HG02852 (cell line): ENCODE data around the gene STRN.
A peak's percentile ranks its signal among the peaks of the same experiment; 100 is the strongest.
"Not testable (repeated sequence)": the region's sequence is repeated elsewhere in the genome, so short reads cannot be mapped to it uniquely, and the experiment has no call there.

ENCODE experiments used
- ATAC-seq: cut with Tn5 transposase; IDR thresholded peaks from one replicate; pipeline ENCODE4 v1.9.1; 2021; ENCODE audit warnings: mild to moderate bottlenecking, moderate library complexity; ENCODE audit not compliant: unreplicated experiment

Gene STRN, protein sequence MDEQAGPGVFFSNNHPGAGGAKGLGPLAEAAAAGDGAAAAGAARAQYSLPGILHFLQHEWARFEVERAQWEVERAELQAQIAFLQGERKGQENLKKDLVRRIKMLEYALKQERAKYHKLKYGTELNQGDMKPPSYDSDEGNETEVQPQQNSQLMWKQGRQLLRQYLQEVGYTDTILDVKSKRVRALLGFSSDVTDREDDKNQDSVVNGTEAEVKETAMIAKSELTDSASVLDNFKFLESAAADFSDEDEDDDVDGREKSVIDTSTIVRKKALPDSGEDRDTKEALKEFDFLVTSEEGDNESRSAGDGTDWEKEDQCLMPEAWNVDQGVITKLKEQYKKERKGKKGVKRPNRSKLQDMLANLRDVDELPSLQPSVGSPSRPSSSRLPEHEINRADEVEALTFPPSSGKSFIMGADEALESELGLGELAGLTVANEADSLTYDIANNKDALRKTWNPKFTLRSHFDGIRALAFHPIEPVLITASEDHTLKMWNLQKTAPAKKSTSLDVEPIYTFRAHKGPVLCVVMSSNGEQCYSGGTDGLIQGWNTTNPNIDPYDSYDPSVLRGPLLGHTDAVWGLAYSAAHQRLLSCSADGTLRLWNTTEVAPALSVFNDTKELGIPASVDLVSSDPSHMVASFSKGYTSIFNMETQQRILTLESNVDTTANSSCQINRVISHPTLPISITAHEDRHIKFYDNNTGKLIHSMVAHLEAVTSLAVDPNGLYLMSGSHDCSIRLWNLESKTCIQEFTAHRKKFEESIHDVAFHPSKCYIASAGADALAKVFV

GRCh38 chr2:36966370-36967235 is at the start of gene STRN:
Gene STRN (minus strand): TSS chr2:36966536. CDS start chr2:36966463, 73 bp downstream.
- peak; percentile 98 for ATAC-seq

- peak; percentile 11 for ATAC-seq
Measured at GRCh38 chr2:37013315-37013641, 46.9 kb upstream of the STRN start.

- ATAC-seq = peak; percentile 44
Measured at GRCh38 chr2:37011130-37011529, 44.8 kb upstream of the STRN start.

GRCh38 chr2:37005118-37005868 is 39.0 kb upstream of the STRN start:
- peak; percentile 100 for ATAC-seq

GRCh38 chr2:37000988-37001556 is 34.7 kb upstream of the STRN start:
- ATAC-seq = no peak

DNA sequence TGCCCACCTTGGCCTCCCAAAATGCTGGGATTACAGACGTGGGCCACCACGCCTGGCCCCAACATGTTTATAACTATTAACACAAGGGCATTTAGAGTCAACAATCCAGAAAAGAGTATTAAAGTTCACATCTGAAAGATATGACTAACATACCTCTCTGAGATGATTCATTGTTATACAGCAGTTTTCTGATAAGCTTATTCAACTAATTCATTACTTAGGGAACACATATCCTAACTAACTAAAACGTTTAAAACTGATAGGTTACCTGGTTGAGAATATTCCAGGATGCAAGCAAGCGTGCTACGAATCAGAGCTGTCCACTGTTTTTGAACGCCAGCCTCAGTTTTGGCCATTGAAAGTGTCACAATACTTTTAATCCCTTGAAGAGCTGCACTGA is 34.0 kb upstream of the STRN start:
- no peak for ATAC-seq

DNA sequence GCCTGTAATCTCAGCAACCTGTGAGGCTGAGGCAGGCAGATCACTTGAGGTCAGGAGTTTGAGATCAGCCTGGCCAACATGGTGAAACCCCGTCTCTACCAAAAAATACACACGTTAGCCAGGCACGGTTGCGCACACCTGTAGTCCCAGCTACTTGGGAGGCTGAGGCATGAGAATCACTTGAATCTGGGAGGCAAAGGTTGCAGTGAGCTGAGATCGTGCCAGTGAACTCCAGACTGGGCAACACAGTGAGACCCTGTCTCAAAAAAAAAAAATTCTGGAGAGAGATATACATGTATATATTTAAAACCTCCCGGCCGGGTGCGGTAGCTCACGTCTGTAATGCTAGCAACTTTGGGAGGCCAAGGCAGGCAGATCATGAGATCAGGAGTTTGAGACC is 33.1 kb upstream of the STRN start:
- ATAC-seq = not testable (repeated sequence)

DNA sequence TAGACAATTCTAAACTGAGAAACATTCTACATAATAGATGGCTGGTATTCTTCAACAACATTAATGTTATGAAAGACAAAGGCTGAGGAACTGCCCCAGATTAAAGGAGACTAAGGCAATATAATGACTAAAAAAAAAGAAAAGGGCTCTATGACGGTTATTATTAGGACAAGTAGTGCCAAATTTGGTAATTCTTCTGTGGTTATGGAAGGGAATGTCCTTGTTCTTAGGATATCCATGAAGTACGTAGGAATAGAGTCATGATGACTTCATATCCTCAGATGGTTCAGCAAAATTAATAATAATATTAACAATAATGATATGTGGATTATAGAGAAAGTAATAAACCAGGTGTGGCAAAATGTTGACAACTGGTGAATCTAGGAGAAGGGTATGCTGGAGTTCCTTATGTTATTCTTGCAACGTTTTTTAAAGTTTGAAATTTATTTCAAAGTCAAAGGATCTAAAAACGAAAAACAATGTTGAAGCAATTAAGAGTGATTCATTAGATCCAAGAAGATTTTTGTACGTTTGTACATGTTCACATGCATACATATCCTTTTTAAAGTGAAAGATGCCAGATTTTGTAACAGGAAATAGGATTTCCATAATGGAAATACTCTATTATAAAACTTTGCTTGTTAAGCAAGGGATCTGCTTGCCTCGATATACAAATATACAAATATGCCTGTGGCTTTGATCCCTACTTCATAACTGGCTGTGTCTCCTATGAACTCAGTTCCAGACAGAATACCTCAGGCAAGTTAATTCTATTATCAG is 27.7 kb upstream of the STRN start:
- ATAC-seq = no peak

DNA sequence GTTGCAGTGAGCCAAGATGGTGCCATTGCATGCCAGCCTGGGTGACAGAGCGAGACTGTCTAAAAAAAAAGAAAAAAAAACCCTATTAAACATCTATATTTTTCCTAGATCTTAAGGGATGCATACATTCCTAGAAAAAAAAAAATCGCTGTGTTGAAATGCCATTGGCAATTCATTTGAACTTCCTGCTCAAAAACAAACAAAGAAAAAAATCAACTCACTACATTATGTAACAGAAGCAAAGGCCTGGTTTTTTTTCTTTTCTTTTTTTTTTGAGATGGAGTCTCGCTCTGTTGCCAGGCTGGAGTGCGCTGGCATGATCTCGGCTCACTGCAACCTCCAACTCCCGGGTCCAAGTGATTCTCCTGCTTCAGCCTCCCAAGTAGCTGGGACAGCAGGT is 21.7 kb upstream of the STRN start:
- no peak for ATAC-seq

DNA sequence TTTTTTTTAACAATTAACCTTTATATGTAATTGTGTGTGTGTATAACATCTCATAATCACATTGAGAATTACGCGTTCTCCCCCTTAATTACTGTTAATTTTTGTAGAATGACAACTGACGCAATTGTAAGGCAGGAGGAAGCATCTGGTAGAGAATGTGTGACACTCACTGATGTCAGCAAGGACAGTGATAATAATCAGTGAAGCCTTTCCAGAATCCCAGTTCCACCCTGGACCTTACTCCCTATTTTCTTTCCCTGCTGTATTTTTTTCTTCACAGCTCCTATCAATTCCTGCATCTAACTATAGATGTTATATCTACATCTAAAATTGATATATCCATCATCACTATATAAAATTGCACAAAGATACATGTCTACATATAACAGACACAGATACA is 16.1 kb upstream of the STRN start:
- ATAC-seq = no peak

DNA sequence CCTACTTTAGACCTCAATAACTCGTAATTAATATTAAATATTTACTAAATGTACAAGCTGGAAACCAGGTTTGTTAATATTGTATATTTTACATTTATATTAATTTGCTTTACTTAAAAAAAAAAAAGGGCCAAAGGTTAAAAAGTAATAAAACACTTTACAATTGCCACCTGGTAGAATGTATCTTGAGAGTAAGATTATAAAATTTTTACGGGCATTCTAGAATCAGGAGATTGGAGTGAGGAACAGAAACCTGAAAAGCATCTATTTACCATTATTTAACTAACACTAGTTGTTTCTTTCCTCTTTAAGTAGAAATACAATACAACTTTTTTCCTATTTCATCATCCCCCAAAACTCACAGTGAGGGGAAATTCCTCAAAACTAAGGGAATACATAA is 15.6 kb upstream of the STRN start:
- no peak for ATAC-seq

GRCh38 chr2:36979007-36979406 is 12.7 kb upstream of the STRN start:
- ATAC-seq = not testable (repeated sequence)

- ATAC-seq = no peak
Measured at GRCh38 chr2:36976065-36976464, 9.7 kb upstream of the STRN start.

DNA sequence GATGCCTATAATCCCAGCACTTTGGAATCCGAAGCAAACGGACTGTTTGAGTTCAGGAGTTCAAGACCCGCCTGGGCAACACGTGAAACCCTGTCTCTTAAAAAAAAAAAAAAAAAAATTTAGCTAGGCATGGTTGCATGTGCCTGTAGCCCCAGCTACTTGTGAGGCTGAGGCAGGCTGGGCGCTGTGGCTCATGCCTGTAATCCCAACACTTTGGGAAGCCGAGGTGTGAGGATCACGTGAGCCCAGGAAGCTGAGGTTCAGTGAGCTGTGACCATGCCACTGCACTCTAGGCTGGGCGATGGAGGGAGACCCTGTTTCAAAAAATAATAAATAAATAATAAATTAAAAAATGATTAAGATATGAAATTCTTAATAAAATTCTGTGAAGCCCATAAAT is 9.0 kb upstream of the STRN start:
- no peak for ATAC-seq

DNA sequence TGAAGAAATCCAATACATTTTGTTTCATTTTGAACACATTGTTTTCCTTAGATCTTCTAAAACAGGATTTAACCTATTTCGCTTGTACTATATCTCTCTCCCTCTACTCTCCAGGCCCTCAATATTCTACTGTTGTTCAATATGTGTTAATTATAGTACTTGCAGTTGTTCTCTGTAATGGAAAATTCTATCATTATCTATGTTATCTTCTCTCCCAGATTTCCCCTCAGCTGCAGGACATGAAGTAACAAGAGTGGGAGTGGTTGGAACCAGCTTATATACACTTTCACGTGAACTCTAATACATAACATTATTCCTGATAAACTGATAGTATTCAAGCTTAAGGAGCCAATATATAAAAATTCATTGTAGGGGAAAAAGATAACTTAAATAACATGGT is 7.0 kb upstream of the STRN start:
- ATAC-seq = no peak

- no peak for ATAC-seq
Measured at GRCh38 chr2:36971990-36972389, 5.7 kb upstream of the STRN start.

DNA sequence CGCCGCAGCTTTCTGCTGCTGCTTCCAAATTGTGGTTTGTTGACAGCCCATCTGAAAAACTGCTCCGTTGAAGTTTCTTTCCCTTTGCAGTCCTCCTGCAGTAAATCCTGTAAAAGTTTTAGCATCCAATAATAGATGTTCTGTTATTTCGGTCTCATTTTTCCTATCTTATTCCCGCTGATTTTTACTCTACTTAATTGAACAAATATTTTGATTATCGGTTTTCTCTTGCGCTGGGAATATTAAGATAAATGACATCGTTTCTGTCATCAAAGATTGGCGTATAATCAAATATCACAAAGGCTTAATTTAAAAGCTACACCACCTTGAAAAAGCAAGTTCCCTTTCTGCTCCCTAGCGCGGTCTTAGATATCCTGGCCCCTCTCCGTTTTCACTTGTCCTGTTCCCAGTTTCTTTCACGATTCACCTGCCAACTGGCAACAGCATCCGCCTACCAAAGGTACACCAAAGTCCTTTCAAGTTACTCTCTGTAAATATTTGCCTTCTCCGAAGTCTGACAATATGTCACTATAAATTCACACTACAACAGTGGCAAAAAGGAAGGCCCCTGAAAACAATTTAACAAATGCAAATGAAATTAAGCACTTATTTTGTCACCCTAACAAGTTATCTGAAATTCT is 1.0 kb upstream of the STRN start:
- no peak for ATAC-seq

DNA sequence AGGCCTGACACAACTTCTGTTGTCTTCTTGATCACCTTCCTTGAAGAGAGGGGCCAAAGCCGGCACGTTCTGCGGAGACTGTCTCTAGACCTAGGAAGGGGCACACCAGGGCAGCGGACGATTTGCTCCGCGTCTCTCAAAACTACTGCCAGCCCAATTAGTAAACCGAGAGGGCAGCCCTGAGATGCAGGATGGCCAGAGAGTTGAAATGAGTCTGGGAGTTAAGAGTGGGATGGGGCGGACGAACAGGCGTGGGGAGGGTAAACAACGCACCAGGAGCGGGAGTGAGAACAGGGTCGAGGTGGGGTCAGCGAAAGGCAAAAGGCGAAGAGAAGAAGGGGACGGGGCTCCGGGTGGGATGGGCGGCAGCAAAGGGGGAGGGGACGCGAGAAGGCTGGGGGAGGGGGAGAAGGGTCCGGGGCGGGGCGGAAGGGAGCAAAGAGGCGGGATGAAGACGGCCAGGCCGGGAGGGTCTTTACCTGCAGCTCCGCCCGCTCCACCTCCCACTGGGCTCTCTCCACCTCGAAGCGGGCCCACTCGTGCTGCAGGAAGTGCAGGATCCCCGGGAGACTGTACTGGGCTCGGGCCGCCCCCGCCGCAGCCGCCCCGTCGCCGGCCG is 476 bp downstream of the STRN start:
- ATAC-seq = peak; percentile 31

- ATAC-seq = no peak
Measured at GRCh38 chr2:36965206-36965605, 1.1 kb downstream of the STRN start.
